H1 (cell line): Measurements from ENCODE around the gene IKZF5.

ENCODE experiments used
- BCL11A ChIP-seq, 2 experiments: IDR thresholded peaks; one replicate each; pipeline ENCODE4 v1.6.1; 2011; ENCODE audit warnings: low read depth in 2 of 2, low read length in 2 of 2, mild to moderate bottlenecking in 2 of 2
- CBX8 ChIP-seq: fragments of 300-800, 300-1000 bp; sonication (generic); IDR thresholded peaks from 2 replicates; pipeline ENCODE4 v1.7.1; 2016; ENCODE audit warnings: low read depth, low read length, borderline replicate concordance
- CHD1 ChIP-seq: IDR thresholded peaks from 2 replicates; pipeline ENCODE4 v1.6.1; 2012; ENCODE audit warnings: low read depth, low read length, improper control_type of control experiment
- CTCF ChIP-seq, 3 experiments: IDR thresholded peaks; 1 replicate in 2 of 3; 2 replicates in 1 of 3; pipeline versions ENCODE4 v1.5.1 to v1.6.1; 2011; ENCODE audit warnings: low read length in 3 of 3, mild to moderate bottlenecking in 3 of 3, inconsistent platforms in 2 of 3, low read depth in 1 of 3, moderate library complexity in 1 of 3; ENCODE audit not compliant: insufficient read depth in 1 of 3; ENCODE audit errors: control extremely low read depth in 1 of 3
- EP300 ChIP-seq, 2 experiments: IDR thresholded peaks; 1 replicate in 1 of 2; 2 replicates in 1 of 2; pipeline ENCODE4 v1.6.1; 2011 to 2012; ENCODE audit warnings: low read depth in 2 of 2, low read length in 2 of 2, mild to moderate bottlenecking in 2 of 2, borderline replicate concordance in 1 of 2, inconsistent platforms in 1 of 2, moderate library complexity in 1 of 2
- POLR2A ChIP-seq, 2 experiments: IDR thresholded peaks; 1 replicate in 1 of 2; 2 replicates in 1 of 2; pipeline ENCODE4 v1.6.1; 2011; ENCODE audit warnings: low read depth in 2 of 2, low read length in 2 of 2, mild to moderate bottlenecking in 2 of 2; ENCODE audit errors: control extremely low read depth in 1 of 2
- POLR2AphosphoS5 ChIP-seq: IDR thresholded peaks from 2 replicates; pipeline ENCODE4 v1.6.1; 2011; ENCODE audit warnings: low read depth, low read length
- TAF1 ChIP-seq: IDR thresholded peaks from 2 replicates; pipeline ENCODE4 v1.6.1; 2011; ENCODE audit warnings: mild to moderate bottlenecking, low read depth, low read length
- TCF12 ChIP-seq: IDR thresholded peaks from 2 replicates; pipeline ENCODE4 v1.6.1; 2011; ENCODE audit warnings: low read depth, mild to moderate bottlenecking, low read length

GRCh38 chr10:123027861-123028260 is 19.3 kb upstream of the IKZF5 start:
- TF ChIP-seq CTCF (IDR thresholded peaks at IDR 0.05; ENCODE audit: control extremely low read depth in 1 of 3, insufficient read depth in 1 of 3, low read depth in 1 of 3, low read length in 3 of 3) (no peak), CHD1 (no peak), BCL11A (IDR thresholded peaks at IDR 0.05; ENCODE audit: low read depth in 2 of 2, low read length in 2 of 2) (no peak), EP300 (IDR thresholded peaks at IDR 0.05; ENCODE audit: borderline replicate concordance in 1 of 2, low read depth in 2 of 2, low read length in 2 of 2) (no peak), POLR2AphosphoS5 (no peak), TAF1 (no peak), POLR2A (IDR thresholded peaks at IDR 0.05; ENCODE audit: control extremely low read depth in 1 of 2, low read depth in 2 of 2, low read length in 2 of 2) (no peak), CBX8 (no peak), TCF12 (no peak)
